Tibial nerve (tissue), 3 donors: ENCODE data around the gene FRMD6.
"Not testable (repeated sequence)": the region's sequence is repeated elsewhere in the genome, so short reads cannot be mapped to it uniquely, and the experiment has no call there.

Experiments used
- POLR2A ChIP-seq, 2 donors: fragments of 450-650 bp; IDR thresholded peaks; one replicate each; pipeline ENCODE4 v1.6.1; 2017; ENCODE audit warnings: antibody characterized with exemption in 2 of 2, mild to moderate bottlenecking in 2 of 2, moderate library complexity in 2 of 2
- TF ChIP-seq, protein P1 (sequence below), 5 experiments: fragments of 200-600 bp in 3 of 5; fragments of 450-650 bp in 2 of 5; sonication (generic) in 3 of 5; IDR thresholded peaks; one replicate each; pipeline ENCODE4 v1.5.1; 2016 to 2019; ENCODE audit warnings: antibody characterized with exemption in 5 of 5, mild to moderate bottlenecking in 3 of 5, moderate library complexity in 2 of 5

DNA sequence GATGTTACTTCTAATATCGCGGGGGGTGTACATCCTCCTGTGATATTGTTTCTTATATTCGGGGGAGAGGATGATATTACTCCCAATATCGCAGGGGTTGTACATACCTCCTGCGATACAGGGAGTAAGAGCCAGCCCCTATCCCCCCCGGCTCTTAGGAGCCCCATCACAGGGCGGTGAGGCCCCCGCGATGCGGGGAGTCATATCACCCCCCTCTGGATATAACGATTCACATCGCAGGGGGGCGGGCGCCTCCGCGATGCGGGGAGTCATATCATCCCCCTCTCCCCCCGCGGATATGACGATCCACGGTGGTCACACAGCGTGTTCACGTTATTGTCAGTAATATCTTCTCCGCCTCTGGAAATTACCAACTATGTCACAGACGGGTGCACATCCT lies 95.1 kb downstream of the FRMD6 start:
- TF ChIP-seq, protein P1, sequence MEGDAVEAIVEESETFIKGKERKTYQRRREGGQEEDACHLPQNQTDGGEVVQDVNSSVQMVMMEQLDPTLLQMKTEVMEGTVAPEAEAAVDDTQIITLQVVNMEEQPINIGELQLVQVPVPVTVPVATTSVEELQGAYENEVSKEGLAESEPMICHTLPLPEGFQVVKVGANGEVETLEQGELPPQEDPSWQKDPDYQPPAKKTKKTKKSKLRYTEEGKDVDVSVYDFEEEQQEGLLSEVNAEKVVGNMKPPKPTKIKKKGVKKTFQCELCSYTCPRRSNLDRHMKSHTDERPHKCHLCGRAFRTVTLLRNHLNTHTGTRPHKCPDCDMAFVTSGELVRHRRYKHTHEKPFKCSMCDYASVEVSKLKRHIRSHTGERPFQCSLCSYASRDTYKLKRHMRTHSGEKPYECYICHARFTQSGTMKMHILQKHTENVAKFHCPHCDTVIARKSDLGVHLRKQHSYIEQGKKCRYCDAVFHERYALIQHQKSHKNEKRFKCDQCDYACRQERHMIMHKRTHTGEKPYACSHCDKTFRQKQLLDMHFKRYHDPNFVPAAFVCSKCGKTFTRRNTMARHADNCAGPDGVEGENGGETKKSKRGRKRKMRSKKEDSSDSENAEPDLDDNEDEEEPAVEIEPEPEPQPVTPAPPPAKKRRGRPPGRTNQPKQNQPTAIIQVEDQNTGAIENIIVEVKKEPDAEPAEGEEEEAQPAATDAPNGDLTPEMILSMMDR (IDR thresholded peaks at IDR 0.05) = not testable (repeated sequence)
- not testable (repeated sequence) for TF ChIP-seq POLR2A (IDR thresholded peaks at IDR 0.05)
